DND-41 (cell line): Measurements from ENCODE around the gene TAB2.

Experiments
- ATAC-seq: fragments of 200-7000 bp; cut with Tn5 transposase; 3 replicates; pipeline ENCODE4 v1.9.1; 2021; ENCODE audit warnings: low read depth; ENCODE audit not compliant: insufficient read depth
- DNase-seq: peaks from one replicate; pipeline ENCODE4 v3.0.0-alpha.2; 2020
- H2AFZ ChIP-seq: 2 replicates; pipeline ENCODE4 v1.6.0; 2012; ENCODE audit warnings: low read depth, low read length
- H3K27ac ChIP-seq: 2 replicates; pipeline ENCODE4 v1.5.1; 2012; ENCODE audit warnings: low read length, inconsistent platforms
- H3K27me3 ChIP-seq: fragments of 200-600 bp; sonication (generic); 2 replicates; pipeline ENCODE4 v1.6.0; 2012; ENCODE audit warnings: low read length, mild to moderate bottlenecking, inconsistent platforms; ENCODE audit not compliant: insufficient read depth, poor library complexity
- H3K36me3 ChIP-seq: 2 replicates; pipeline ENCODE4 v1.5.1; 2012; ENCODE audit warnings: low read length, inconsistent platforms; ENCODE audit not compliant: insufficient read depth
- H3K4me1 ChIP-seq: 2 replicates; pipeline ENCODE4 v1.5.1; 2012; ENCODE audit warnings: mild to moderate bottlenecking, low read length; ENCODE audit not compliant: insufficient read depth
- H3K4me2 ChIP-seq: 2 replicates; pipeline ENCODE4 v1.6.0; 2012; ENCODE audit warnings: mild to moderate bottlenecking, moderate library complexity, low read length, inconsistent platforms; ENCODE audit not compliant: insufficient read depth
- H3K4me3 ChIP-seq, 2 experiments: fragments of 200-600 bp in 1 of 2; shearing (Covaris generic) in 1 of 2; 2 replicates each; pipeline ENCODE4 v1.5.1; 2012 to 2016; ENCODE audit warnings: inconsistent platforms in 2 of 2, low read length in 2 of 2, mild to moderate bottlenecking in 2 of 2, low read depth in 1 of 2, moderate library complexity in 1 of 2
- H3K79me2 ChIP-seq: 2 replicates; pipeline ENCODE4 v1.6.0; 2012; ENCODE audit warnings: low read length, inconsistent platforms; ENCODE audit not compliant: insufficient read depth
- H3K9ac ChIP-seq: 2 replicates; pipeline ENCODE4 v1.6.0; 2012; ENCODE audit warnings: low read depth, mild to moderate bottlenecking, inconsistent platforms, low read length, moderate library complexity
- H3K9me3 ChIP-seq: 2 replicates; pipeline ENCODE4 v1.5.1; 2012; ENCODE audit warnings: low read length, moderate library complexity, mild to moderate bottlenecking, inconsistent platforms; ENCODE audit not compliant: insufficient read depth, severe bottlenecking
- H4K20me1 ChIP-seq: 2 replicates; pipeline ENCODE4 v1.6.0; 2012; ENCODE audit warnings: low read length; ENCODE audit not compliant: insufficient read depth
- CTCF ChIP-seq: IDR thresholded peaks from 2 replicates; pipeline ENCODE4 v1.5.1; 2012; ENCODE audit warnings: borderline replicate concordance, low read length, moderate library complexity, mild to moderate bottlenecking; ENCODE audit not compliant: poor library complexity, severe bottlenecking; ENCODE audit errors: extremely low read depth
- EZH2 ChIP-seq: IDR thresholded peaks from 3 replicates; pipeline ENCODE4 v1.6.1; 2012; ENCODE audit warnings: borderline replicate concordance, low read depth, mild to moderate bottlenecking, moderate library complexity, low read length, inconsistent platforms; ENCODE audit not compliant: severe bottlenecking

TAB2 gene

GRCh38 chr6:149425754-149426153, 108.2 kb downstream of the TAB2 start:
- Histone ChIP-seq H3K36me3 (no peaks in the 10 kb centered on the region), H4K20me1 (no peaks in the 10 kb centered on the region), H2AFZ (no peak overlapping the region), H3K9me3 (no peaks in the 10 kb centered on the region), H3K9ac (no peak overlapping the region), H3K4me1 (no peaks in the 10 kb centered on the region), H3K4me3 (no peak overlapping the region), H3K4me2 (no peak overlapping the region), H3K27ac (no peak overlapping the region), H3K79me2 (no peaks in the 10 kb centered on the region), H3K27me3 (no peaks in the 10 kb centered on the region)
- DNase-seq (peak; percentile 0), ATAC-seq (no peak)
- TF ChIP-seq CTCF (no peak), EZH2 (no peak)

GRCh38 chr6:149428606-149429005, 111.1 kb downstream of the TAB2 start:
- Histone ChIP-seq H3K27ac (no peak overlapping the region), H3K4me3 (no peak overlapping the region), H4K20me1 (no peaks in the 10 kb centered on the region), H2AFZ (no peak overlapping the region), H3K4me2 (no peak overlapping the region), H3K27me3 (no peaks in the 10 kb centered on the region), H3K36me3 (no peaks in the 10 kb centered on the region), H3K9ac (no peak overlapping the region), H3K9me3 (no peaks in the 10 kb centered on the region), H3K79me2 (no peaks in the 10 kb centered on the region), H3K4me1 (peaks cover 13% of the 10 kb centered on the region)
- ATAC-seq (no peak), DNase-seq (peak; percentile 2)
- TF ChIP-seq EZH2 (no peak), CTCF (no peak)

DNA sequence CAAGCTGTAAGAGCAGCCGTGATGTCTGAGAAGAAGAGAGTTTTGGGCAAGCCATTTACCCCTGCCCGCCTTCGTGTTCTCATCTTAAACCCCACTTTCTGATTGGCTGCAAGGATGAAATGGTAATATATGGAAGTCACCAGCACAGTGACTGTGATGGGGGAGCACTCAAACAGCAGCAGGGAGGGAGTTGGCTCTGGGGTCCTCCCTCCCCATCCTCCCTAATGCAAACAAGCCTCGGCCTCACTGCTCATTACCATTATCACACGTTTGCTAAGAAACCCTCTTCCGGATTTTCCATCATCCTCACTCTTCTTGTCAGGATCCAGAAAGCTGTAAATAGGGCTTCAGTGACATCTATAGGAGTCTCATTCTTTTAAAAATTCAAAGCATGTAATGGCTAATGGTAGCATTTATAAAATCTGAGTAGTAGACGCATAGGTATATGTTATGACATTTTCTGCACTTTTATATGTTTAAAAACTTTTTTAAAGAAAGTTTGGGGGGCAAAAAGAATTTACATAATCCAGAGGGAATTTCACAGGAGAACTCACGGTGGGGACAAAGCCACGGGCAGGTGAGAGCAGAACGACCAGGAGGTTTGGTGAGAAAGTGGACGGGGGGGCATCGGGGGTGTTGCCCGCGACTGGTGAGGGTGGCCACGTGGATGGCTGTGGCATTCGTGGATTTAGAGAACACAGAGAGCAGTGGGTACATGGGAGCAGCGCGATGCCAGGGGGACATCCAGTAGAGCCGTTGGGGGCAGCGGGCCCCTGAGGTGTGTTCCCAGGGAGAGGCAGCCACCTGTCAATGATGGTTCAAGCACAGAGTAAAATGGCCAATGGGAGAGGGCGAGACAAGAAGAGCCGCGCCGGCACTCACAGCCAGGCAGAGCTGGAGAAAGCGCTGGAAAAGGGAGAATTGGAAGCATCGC, 112.2 kb downstream of the TAB2 start:
- Histone ChIP-seq H4K20me1 (no peaks in the 10 kb centered on the region), H3K4me2 (no peak overlapping the region), H3K4me1 (peaks cover 13% of the 10 kb centered on the region), H3K27ac (no peak overlapping the region), H3K79me2 (no peaks in the 10 kb centered on the region), H2AFZ (no peak overlapping the region), H3K36me3 (no peaks in the 10 kb centered on the region), H3K9ac (no peak overlapping the region), H3K4me3 (no peak overlapping the region), H3K9me3 (no peaks in the 10 kb centered on the region), H3K27me3 (no peaks in the 10 kb centered on the region)
- TF ChIP-seq EZH2 = no peak
- TF ChIP-seq CTCF = no peak
- ATAC-seq (no peak), DNase-seq (peak; percentile 3)
